Fibroblast of lung (primary cell): Measurements from ENCODE around the gene CAP1.

Experiments
- EZH2 ChIP-seq: IDR thresholded peaks from 2 replicates; pipeline ENCODE4 v1.5.1; 2012; ENCODE audit warnings: low read length, control low read depth, mild to moderate bottlenecking; ENCODE audit errors: missing control alignments
- TF ChIP-seq, protein P1 (sequence below), 2 donors: IDR thresholded peaks in 1 of 2; conservative IDR thresholded peaks in 1 of 2; 1 replicate in 1 of 2; 2 replicates in 1 of 2; pipeline ENCODE4 v1.5.1; 2011 to 2012; ENCODE audit warnings: low read length in 2 of 2, control low read depth in 1 of 2, inconsistent platforms in 1 of 2, low read depth in 1 of 2, mild to moderate bottlenecking in 1 of 2

DNA sequence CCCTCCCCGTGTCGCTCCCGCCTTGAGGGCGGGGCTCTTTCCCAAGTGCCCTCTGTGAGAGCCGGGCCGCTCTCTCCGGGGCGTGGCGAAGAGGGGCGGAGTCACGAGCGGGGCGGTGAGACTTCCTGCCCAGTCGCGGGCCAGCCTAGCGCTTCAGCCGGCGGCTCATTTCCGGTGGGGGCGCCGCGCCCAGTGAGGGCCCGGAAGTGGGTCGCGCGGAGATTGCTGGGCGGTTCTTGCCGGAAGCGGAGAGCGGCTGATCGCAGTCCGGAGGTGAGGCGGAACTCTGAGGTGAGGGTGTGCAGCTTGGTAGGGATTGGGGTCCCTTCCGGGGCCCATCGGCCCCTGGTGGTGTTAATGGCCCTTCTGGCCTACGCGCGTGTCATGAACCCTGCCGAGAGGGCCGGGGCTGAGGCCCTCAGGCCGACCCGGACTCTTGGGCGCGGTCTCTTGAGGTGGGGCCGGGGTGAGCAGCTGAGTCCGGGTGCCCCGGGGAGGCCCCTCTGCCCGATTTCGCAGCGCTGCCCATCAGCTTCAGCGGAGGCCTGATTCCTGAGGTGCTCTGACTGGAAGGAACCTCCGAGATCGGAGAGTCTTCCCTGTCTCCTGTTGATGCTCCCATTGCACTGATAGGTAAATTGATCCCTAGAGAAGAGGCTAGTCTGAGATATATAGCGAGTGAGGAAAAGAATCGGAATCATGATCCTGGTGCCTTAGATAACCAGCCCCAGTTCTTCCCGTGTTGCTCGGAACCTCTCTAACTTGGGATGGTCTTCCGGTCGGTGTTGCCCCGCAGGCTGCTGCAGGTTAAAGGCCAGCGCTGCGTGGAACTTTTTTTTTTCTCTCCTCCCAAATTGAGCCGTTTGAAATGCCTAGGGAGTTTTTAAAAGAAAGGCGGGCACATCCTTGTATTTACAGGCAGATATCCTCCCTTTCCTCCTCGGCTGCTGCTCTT, at the start of gene CAP1:
- TF ChIP-seq, protein P1, sequence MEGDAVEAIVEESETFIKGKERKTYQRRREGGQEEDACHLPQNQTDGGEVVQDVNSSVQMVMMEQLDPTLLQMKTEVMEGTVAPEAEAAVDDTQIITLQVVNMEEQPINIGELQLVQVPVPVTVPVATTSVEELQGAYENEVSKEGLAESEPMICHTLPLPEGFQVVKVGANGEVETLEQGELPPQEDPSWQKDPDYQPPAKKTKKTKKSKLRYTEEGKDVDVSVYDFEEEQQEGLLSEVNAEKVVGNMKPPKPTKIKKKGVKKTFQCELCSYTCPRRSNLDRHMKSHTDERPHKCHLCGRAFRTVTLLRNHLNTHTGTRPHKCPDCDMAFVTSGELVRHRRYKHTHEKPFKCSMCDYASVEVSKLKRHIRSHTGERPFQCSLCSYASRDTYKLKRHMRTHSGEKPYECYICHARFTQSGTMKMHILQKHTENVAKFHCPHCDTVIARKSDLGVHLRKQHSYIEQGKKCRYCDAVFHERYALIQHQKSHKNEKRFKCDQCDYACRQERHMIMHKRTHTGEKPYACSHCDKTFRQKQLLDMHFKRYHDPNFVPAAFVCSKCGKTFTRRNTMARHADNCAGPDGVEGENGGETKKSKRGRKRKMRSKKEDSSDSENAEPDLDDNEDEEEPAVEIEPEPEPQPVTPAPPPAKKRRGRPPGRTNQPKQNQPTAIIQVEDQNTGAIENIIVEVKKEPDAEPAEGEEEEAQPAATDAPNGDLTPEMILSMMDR (conservative IDR thresholded peaks at IDR 0.05 in 1 of 2, IDR thresholded peaks at IDR 0.05 in 1 of 2; ENCODE audit: low read depth in 1 of 2, low read length in 2 of 2), result no peak
- no peak for TF ChIP-seq EZH2
